ENCODE results near the gene ADGB. TPM values are rescaled to one million over a fixed set of nuclear protein-coding genes. Genes with fewer than 3 reads are reported as not detected.
"Not testable (repeated sequence)": the region's sequence is repeated elsewhere in the genome, so short reads cannot be mapped to it uniquely, and the experiment has no call there.

The ADGB gene
- total RNA-seq, 2 experiments from 2014 or later = not detected

- CTCF ChIA-PET = no interaction called here
- Histone ChIP-seq H3K27ac (ENCODE audit: low read depth in 1 of 2, low read length in 2 of 2) (no peak overlapping the region), H3K4me1 (ENCODE audit: insufficient read depth, low read length) (no peaks in the 10 kb centered on the region), H3K36me3 (ENCODE audit: insufficient read depth, low read length) (no peaks in the 10 kb centered on the region), H3K27me3 (ENCODE audit: control insufficient read depth in 1 of 2, insufficient read depth in 2 of 2, low read length in 2 of 2) (no peaks in the 10 kb centered on the region), H3K4me3 (ENCODE audit: low read length) (no peak overlapping the region), H3K9me3 (ENCODE audit: control insufficient read depth in 1 of 2, insufficient read depth in 1 of 2, low read length in 2 of 2) (no peaks in the 10 kb centered on the region)
- no peak overlapping the region for H3K4me3 Mint-ChIP-seq
- no peak for ATAC-seq (ENCODE audit: poor library complexity)
- no peak for DNase-seq
- H3K4me1 Mint-ChIP-seq (ENCODE audit: low read depth) = no peaks in the 10 kb centered on the region
- no peak overlapping the region for H3K27ac Mint-ChIP-seq
- POLR2A ChIA-PET = no interaction called here
- no peaks in the 10 kb centered on the region for H3K36me3 Mint-ChIP-seq (ENCODE audit: low read depth)
- no peaks in the 10 kb centered on the region for H3K27me3 Mint-ChIP-seq
- intact Hi-C loops (cut with DNase I, micrococcal nuclease) = no loop called here
- no peak for TF ChIP-seq CTCF (IDR thresholded peaks at IDR 0.05)
- H3K9me3 Mint-ChIP-seq = no peaks in the 10 kb centered on the region
These were observed 253.1 kb downstream of the ADGB start for GRCh38 chr6:146851837-146852236.

DNA sequence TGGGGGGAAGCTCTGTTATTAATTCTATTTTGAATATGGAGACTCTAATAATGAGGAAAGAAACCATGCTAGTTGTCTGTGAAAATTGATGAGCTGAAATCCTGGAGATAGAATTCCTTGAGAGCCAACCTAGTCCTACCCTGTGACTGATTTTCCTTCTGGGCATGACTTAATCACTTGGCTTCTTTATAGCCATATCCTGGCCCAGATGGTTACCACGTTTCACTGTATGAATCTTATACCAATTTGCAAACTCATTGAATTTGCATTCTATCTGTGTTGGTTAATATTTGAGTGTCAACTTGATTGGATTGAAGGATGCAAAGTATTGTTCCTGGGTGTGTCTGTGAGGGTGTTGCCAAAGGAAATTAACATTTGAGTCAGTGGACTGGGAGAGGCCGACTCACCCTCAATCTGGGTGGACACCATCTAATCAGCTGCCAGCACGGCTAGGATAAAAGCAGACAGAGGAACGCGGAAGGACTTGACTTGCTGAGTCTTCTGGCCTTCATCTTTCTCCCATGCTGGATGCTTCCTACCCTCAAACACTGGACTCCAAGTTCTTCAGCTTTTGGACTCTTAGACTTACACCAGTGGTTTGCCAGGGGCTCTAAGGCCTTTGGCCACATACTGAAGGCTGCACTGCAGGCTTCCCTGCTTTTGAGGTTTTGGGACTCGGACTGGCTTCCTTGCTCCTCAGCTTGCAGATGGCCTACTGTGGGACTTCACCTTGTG lies 255.9 kb downstream of the ADGB start:
- H3K4me1 ChIP-seq (ENCODE audit: insufficient read depth, low read length); H3K27me3 Mint-ChIP-seq; H3K27ac Mint-ChIP-seq; DNase-seq; H3K9me3 ChIP-seq (ENCODE audit: control insufficient read depth in 1 of 2, insufficient read depth in 1 of 2, low read length in 2 of 2); POLR2A ChIA-PET; H3K27me3 ChIP-seq (ENCODE audit: control insufficient read depth in 1 of 2, insufficient read depth in 2 of 2, low read length in 2 of 2); H3K36me3 Mint-ChIP-seq (ENCODE audit: low read depth); H3K9me3 Mint-ChIP-seq; ATAC-seq (ENCODE audit: poor library complexity); H3K4me3 Mint-ChIP-seq; H3K36me3 ChIP-seq (ENCODE audit: insufficient read depth, low read length); H3K4me1 Mint-ChIP-seq (ENCODE audit: low read depth); H3K4me3 ChIP-seq (ENCODE audit: low read length); H3K27ac ChIP-seq (ENCODE audit: low read depth in 1 of 2, low read length in 2 of 2); CTCF ChIA-PET: not testable (repeated sequence)
- intact Hi-C loops (cut with DNase I, micrococcal nuclease) = loop anchor here in 1 of 2 experiments (5.0 kb wide), 3 partner anchors 368 to 1608 kb away; no protein-coding TSS in a partner anchor

DNA sequence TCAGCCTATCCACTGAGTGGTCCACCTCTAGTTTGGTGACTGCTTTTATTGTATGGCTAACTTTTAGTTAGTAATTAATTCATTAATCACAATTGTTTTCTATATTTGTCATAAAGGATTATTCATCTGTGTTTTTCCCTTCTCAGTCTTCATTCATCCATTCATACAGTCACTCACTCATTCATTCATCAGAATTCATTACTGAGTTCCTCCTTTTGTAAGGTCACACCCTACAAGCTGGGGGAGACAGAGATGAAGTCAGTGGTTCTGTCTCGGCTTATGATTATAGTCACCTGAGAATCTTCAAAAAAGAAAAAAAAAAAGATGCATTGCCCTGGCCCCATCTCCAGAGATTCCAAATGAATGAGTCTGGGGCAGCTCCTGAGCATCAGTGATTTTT lies 257.1 kb downstream of the ADGB start:
- Histone ChIP-seq H3K9me3 (ENCODE audit: control insufficient read depth in 1 of 2, insufficient read depth in 1 of 2, low read length in 2 of 2) (no peaks in the 10 kb centered on the region), H3K27ac (ENCODE audit: low read depth in 1 of 2, low read length in 2 of 2) (no peak overlapping the region), H3K4me1 (ENCODE audit: insufficient read depth, low read length) (peaks cover 7% of the 10 kb centered on the region), H3K36me3 (ENCODE audit: insufficient read depth, low read length) (no peaks in the 10 kb centered on the region), H3K4me3 (ENCODE audit: low read length) (no peak overlapping the region), H3K27me3 (ENCODE audit: control insufficient read depth in 1 of 2, insufficient read depth in 2 of 2, low read length in 2 of 2) (no peaks in the 10 kb centered on the region)
- CTCF ChIA-PET = no interaction called here
- Mint-ChIP-seq H3K36me3 (ENCODE audit: low read depth) (no peaks in the 10 kb centered on the region), H3K27ac (no peak overlapping the region), H3K4me1 (ENCODE audit: low read depth) (no peaks in the 10 kb centered on the region), H3K9me3 (no peaks in the 10 kb centered on the region), H3K4me3 (no peak overlapping the region), H3K27me3 (peaks cover 3% of the 10 kb centered on the region)
- TF ChIP-seq CTCF (IDR thresholded peaks at IDR 0.05) = no peak
- POLR2A ChIA-PET = no interaction called here
- intact Hi-C loops (cut with DNase I, micrococcal nuclease) = loop anchor here (2.0 to 5.0 kb wide), 5 partner anchors 366 to 1609 kb away; no protein-coding TSS in a partner anchor
- ATAC-seq (ENCODE audit: poor library complexity) (no peak), DNase-seq (no peak)

- POLR2A ChIA-PET = no interaction called here
- no peaks in the 10 kb centered on the region for H3K9me3 Mint-ChIP-seq
- intact Hi-C loops (cut with DNase I, micrococcal nuclease) = loop anchor here (2.0 to 5.0 kb wide), 5 partner anchors 366 to 1609 kb away; no protein-coding TSS in a partner anchor
These were observed 257.5 kb downstream of the ADGB start for GRCh38 chr6:146856296-146856695.

More at GRCh38 chr6:146856296-146856695, 257.5 kb downstream of the ADGB start:
- CTCF ChIA-PET = no interaction called here
- TF ChIP-seq CTCF (IDR thresholded peaks at IDR 0.05) = no peak
- Histone ChIP-seq H3K4me1 (ENCODE audit: insufficient read depth, low read length) (peaks cover 7% of the 10 kb centered on the region), H3K27ac (ENCODE audit: low read depth in 1 of 2, low read length in 2 of 2) (no peak overlapping the region), H3K4me3 (ENCODE audit: low read length) (no peak overlapping the region), H3K9me3 (ENCODE audit: control insufficient read depth in 1 of 2, insufficient read depth in 1 of 2, low read length in 2 of 2) (no peaks in the 10 kb centered on the region), H3K27me3 (ENCODE audit: control insufficient read depth in 1 of 2, insufficient read depth in 2 of 2, low read length in 2 of 2) (no peaks in the 10 kb centered on the region), H3K36me3 (ENCODE audit: insufficient read depth, low read length) (no peaks in the 10 kb centered on the region)
- H3K27ac Mint-ChIP-seq = no peak overlapping the region
- no peak for ATAC-seq (ENCODE audit: poor library complexity)
- DNase-seq = no peak
- H3K36me3 Mint-ChIP-seq (ENCODE audit: low read depth) = no peaks in the 10 kb centered on the region
- no peak overlapping the region for H3K4me3 Mint-ChIP-seq
- H3K27me3 Mint-ChIP-seq = peaks cover 3% of the 10 kb centered on the region
- no peaks in the 10 kb centered on the region for H3K4me1 Mint-ChIP-seq (ENCODE audit: low read depth)
